HEK293 (cell line): ENCODE measurements around the gene NR4A3.

Experiments
- CTCF ChIP-seq: fragments of 450-650 bp; formaldehyde crosslinking; IDR thresholded peaks from 2 replicates; pipeline ENCODE4 v1.5.1; 2016; ENCODE audit warnings: missing biosample characterization, missing genetic modification characterization
- ZNF624 ChIP-seq: fragments of 450-650 bp; formaldehyde crosslinking; IDR thresholded peaks from 2 replicates; pipeline ENCODE4 v1.5.1; 2017; ENCODE audit warnings: missing biosample characterization, missing genetic modification characterization
- ZNF660 ChIP-seq: fragments of 450-650 bp; IDR thresholded peaks from 2 replicates; pipeline ENCODE4 v1.5.1; 2018; ENCODE audit warnings: missing biosample characterization, mild to moderate bottlenecking, missing genetic modification characterization
- TF ChIP-seq, protein P1 (sequence below): fragments of 450-650 bp; formaldehyde crosslinking; IDR thresholded peaks from 2 replicates; pipeline ENCODE4 v1.5.1; 2016; ENCODE audit warnings: missing biosample characterization, missing genetic modification characterization, low read depth

DNA sequence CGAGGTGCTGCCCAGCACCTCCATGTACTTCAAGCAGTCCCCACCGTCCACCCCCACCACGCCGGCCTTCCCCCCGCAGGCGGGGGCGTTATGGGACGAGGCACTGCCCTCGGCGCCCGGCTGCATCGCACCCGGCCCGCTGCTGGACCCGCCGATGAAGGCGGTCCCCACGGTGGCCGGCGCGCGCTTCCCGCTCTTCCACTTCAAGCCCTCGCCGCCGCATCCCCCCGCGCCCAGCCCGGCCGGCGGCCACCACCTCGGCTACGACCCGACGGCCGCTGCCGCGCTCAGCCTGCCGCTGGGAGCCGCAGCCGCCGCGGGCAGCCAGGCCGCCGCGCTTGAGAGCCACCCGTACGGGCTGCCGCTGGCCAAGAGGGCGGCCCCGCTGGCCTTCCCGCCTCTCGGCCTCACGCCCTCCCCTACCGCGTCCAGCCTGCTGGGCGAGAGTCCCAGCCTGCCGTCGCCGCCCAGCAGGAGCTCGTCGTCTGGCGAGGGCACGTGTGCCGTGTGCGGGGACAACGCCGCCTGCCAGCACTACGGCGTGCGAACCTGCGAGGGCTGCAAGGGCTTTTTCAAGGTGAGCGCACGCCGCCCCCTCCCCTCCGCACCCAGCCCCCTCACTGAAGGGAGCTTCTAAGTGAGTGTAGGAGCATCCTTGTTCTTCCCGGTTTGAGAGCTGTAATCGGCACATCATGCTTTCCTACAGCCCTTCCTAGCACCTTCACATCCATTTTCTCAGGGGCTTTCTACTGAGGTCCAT, 6.9 kb downstream of the NR4A3 start:
- TF ChIP-seq CTCF (no peak), ZNF660 (tag by site-specific recombination) (no peak), ZNF624 (no peak)
- TF ChIP-seq, protein P1, sequence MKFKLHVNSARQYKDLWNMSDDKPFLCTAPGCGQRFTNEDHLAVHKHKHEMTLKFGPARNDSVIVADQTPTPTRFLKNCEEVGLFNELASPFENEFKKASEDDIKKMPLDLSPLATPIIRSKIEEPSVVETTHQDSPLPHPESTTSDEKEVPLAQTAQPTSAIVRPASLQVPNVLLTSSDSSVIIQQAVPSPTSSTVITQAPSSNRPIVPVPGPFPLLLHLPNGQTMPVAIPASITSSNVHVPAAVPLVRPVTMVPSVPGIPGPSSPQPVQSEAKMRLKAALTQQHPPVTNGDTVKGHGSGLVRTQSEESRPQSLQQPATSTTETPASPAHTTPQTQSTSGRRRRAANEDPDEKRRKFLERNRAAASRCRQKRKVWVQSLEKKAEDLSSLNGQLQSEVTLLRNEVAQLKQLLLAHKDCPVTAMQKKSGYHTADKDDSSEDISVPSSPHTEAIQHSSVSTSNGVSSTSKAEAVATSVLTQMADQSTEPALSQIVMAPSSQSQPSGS: no peak
